ENCODE results near the gene PHF3. TPM values are rescaled to one million over a fixed set of nuclear protein-coding genes. Genes with fewer than 3 reads are reported as not detected.

Gene PHF3
- total RNA-seq, 1 experiment from 2014 or later: 48.3 TPM

DNA sequence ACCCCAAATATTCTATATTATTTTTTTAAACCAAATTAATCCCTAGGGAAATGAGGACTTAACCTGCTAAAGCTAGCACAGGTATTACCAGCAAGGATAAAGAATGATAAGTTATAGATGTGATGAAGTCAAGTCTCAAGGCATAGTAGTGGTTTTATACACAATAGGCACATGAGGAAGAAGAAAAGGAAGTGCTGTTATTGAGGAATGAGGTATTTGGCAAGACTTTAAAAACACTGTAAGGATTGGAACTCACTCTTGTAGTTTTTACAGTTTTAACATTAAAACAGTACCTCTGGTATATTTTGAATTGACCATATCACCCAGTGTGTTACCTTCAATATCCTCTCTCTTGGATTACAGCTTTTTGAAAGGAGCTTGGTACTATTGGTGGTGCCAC is 54.6 kb downstream of the PHF3 start:
- ChIA-PET CTCF (no interaction called here), POLR2A (no interaction called here)
- intact Hi-C loops (cut with micrococcal nuclease; ENCODE audit: unreplicated experiment): loop anchor here (10.0 kb wide), 1 partner anchor 95 kb away; no protein-coding TSS in a partner anchor
- TF ChIP-seq, protein P1, sequence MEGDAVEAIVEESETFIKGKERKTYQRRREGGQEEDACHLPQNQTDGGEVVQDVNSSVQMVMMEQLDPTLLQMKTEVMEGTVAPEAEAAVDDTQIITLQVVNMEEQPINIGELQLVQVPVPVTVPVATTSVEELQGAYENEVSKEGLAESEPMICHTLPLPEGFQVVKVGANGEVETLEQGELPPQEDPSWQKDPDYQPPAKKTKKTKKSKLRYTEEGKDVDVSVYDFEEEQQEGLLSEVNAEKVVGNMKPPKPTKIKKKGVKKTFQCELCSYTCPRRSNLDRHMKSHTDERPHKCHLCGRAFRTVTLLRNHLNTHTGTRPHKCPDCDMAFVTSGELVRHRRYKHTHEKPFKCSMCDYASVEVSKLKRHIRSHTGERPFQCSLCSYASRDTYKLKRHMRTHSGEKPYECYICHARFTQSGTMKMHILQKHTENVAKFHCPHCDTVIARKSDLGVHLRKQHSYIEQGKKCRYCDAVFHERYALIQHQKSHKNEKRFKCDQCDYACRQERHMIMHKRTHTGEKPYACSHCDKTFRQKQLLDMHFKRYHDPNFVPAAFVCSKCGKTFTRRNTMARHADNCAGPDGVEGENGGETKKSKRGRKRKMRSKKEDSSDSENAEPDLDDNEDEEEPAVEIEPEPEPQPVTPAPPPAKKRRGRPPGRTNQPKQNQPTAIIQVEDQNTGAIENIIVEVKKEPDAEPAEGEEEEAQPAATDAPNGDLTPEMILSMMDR (IDR thresholded peaks at IDR 0.05; ENCODE audit: insufficient read depth in 1 of 2, low read depth in 1 of 2, low read length in 1 of 2, severe bottlenecking in 1 of 2, unreplicated experiment in 1 of 2): no peak
- no peaks in the 10 kb centered on the region for H3K9me3 Mint-ChIP-seq (ENCODE audit: unreplicated experiment)
- no peak overlapping the region for H3K4me3 ChIP-seq (ENCODE audit: low read depth, low read length)
- H3K36me3 Mint-ChIP-seq (ENCODE audit: insufficient read depth, unreplicated experiment): peaks cover 25% of the 10 kb centered on the region
- no TSS peak for BruUV-seq (replicated peaks)
- H3K4me1 ChIP-seq: no peaks in the 10 kb centered on the region
- H3K27ac Mint-ChIP-seq (ENCODE audit: unreplicated experiment): no peak overlapping the region
- no peak for DNase-seq
- no peak overlapping the region for H3K4me3 Mint-ChIP-seq (ENCODE audit: unreplicated experiment)
- no peaks in the 10 kb centered on the region; the same call in 1 of the 2 replicates for H3K36me3 ChIP-seq (ENCODE audit: control insufficient read depth, insufficient read depth, low read length)
- no peaks in the 10 kb centered on the region for H3K4me1 Mint-ChIP-seq (ENCODE audit: low read depth, unreplicated experiment)
- no peaks in the 10 kb centered on the region for H3K9me3 ChIP-seq
- H3K27me3 Mint-ChIP-seq (ENCODE audit: insufficient read depth, unreplicated experiment): no peaks in the 10 kb centered on the region
- H3K27me3 ChIP-seq (replicated peaks; ENCODE audit: control insufficient read depth, insufficient read depth, low read length): no peaks in the 10 kb centered on the region

DNA sequence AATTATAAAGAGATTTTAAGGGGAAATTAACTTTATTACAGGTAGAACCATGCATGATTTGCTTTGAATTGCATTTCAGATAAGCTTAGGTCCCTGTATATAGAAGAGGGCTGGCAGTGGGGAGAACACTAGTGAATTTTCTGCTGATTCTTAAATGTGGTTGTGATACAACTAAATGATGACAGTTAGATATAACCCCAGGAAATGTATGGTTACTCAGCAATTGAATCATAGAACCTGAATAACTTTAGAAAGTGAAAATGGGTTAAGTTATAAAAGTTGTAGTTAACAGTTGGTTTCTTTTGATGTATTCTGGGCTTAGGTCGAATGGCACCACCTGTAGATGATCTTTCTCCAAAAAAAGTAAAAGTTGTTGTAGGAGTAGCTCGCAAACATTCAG is 70.1 kb downstream of the PHF3 start:
- no peak for DNase-seq
- POLR2A ChIA-PET: no interaction called here
- CTCF ChIA-PET: no interaction called here
- H3K27me3 Mint-ChIP-seq (ENCODE audit: insufficient read depth, unreplicated experiment): no peaks in the 10 kb centered on the region
- peaks cover 64% of the 10 kb centered on the region for H3K36me3 Mint-ChIP-seq (ENCODE audit: insufficient read depth, unreplicated experiment)
- no peak overlapping the region for H3K4me3 Mint-ChIP-seq (ENCODE audit: unreplicated experiment)
- TF ChIP-seq, protein P1 (IDR thresholded peaks at IDR 0.05; ENCODE audit: insufficient read depth in 1 of 2, low read depth in 1 of 2, low read length in 1 of 2, severe bottlenecking in 1 of 2, unreplicated experiment in 1 of 2): no peak
- H3K9me3 ChIP-seq: no peaks in the 10 kb centered on the region
- H3K9me3 Mint-ChIP-seq (ENCODE audit: unreplicated experiment): no peaks in the 10 kb centered on the region
- H3K36me3 ChIP-seq (ENCODE audit: control insufficient read depth, insufficient read depth, low read length): no peaks in the 10 kb centered on the region; the same call in 1 of the 2 replicates
- H3K4me3 ChIP-seq (ENCODE audit: low read depth, low read length): no peak overlapping the region
- no TSS peak for BruUV-seq (replicated peaks)
- no peaks in the 10 kb centered on the region for H3K4me1 Mint-ChIP-seq (ENCODE audit: low read depth, unreplicated experiment)
- H3K4me1 ChIP-seq: no peaks in the 10 kb centered on the region
- no peak overlapping the region for H3K27ac Mint-ChIP-seq (ENCODE audit: unreplicated experiment)
- intact Hi-C loops (cut with micrococcal nuclease; ENCODE audit: unreplicated experiment): no loop called here
- no peaks in the 10 kb centered on the region for H3K27me3 ChIP-seq (replicated peaks; ENCODE audit: control insufficient read depth, insufficient read depth, low read length)

DNA sequence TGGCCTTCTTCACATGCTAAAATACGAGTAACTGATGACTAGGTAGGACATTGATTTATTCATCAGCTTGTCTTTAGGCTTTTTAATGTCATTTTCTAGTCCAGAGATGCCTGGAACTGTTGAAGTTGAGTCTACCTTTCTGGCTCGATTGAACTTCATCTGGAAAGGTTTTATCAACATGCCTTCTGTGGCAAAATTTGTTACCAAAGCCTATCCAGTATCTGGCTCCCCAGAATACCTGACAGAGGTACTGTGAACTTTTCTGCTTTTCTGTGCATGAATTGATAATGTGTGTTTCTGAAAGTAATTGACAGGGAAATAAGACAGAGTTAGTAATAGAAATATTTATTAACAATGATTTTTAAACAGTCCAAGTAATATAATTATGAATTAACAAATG is 71.0 kb downstream of the PHF3 start:
- H3K4me3 ChIP-seq (ENCODE audit: low read depth, low read length): no peak overlapping the region
- H3K4me1 ChIP-seq: no peaks in the 10 kb centered on the region
- no peaks in the 10 kb centered on the region for H3K9me3 ChIP-seq
- Mint-ChIP-seq H3K4me3 (ENCODE audit: unreplicated experiment) (no peak overlapping the region), H3K27me3 (ENCODE audit: insufficient read depth, unreplicated experiment) (no peaks in the 10 kb centered on the region), H3K27ac (ENCODE audit: unreplicated experiment) (no peak overlapping the region), H3K36me3 (ENCODE audit: insufficient read depth, unreplicated experiment) (peaks cover 68% of the 10 kb centered on the region), H3K9me3 (ENCODE audit: unreplicated experiment) (no peaks in the 10 kb centered on the region), H3K4me1 (ENCODE audit: low read depth, unreplicated experiment) (no peaks in the 10 kb centered on the region)
- TF ChIP-seq, protein P1 (IDR thresholded peaks at IDR 0.05; ENCODE audit: insufficient read depth in 1 of 2, low read depth in 1 of 2, low read length in 1 of 2, severe bottlenecking in 1 of 2, unreplicated experiment in 1 of 2): no peak
- BruUV-seq (replicated peaks): no TSS peak
- no peak for DNase-seq
- H3K27me3 ChIP-seq (replicated peaks; ENCODE audit: control insufficient read depth, insufficient read depth, low read length): no peaks in the 10 kb centered on the region
- ChIA-PET POLR2A (no interaction called here), CTCF (no interaction called here)
- intact Hi-C loops (cut with micrococcal nuclease; ENCODE audit: unreplicated experiment): no loop called here
- H3K36me3 ChIP-seq (ENCODE audit: control insufficient read depth, insufficient read depth, low read length): no peaks in the 10 kb centered on the region; the same call in 1 of the 2 replicates

Data from Caco-2 (cell line).